HL-60 (cell line): ENCODE data around the gene NDUFAF8.

Experiments
- DNase-seq, 2 experiments: peaks; one replicate each; pipeline ENCODE4 v3.0.0-alpha.2; 2010 to 2020; ENCODE audit warnings: low read depth in 1 of 2, low spot score in 1 of 2
- H3K27ac ChIP-seq: fragments of 250-450 bp; sonication (Bioruptor Pico); replicated peaks from 2 replicates; pipeline ENCODE4 v1.5.1; 2020; ENCODE audit warnings: mild to moderate bottlenecking, moderate library complexity
- H3K27me3 ChIP-seq: fragments of 250-450 bp; sonication (Bioruptor Pico); 2 replicates; pipeline ENCODE4 v1.5.1; 2021; ENCODE audit warnings: mild to moderate bottlenecking, moderate library complexity; ENCODE audit not compliant: insufficient read depth, poor library complexity, severe bottlenecking
- H3K4me3 ChIP-seq: replicated peaks from 2 replicates; pipeline ENCODE4 v1.5.1; 2011; ENCODE audit warnings: mild to moderate bottlenecking, control low read depth, low read length; ENCODE audit not compliant: insufficient read depth
- GABPA ChIP-seq: IDR thresholded peaks from 2 replicates; pipeline ENCODE4 v1.6.1; 2012; ENCODE audit warnings: low read depth
- POLR2AphosphoS5 ChIP-seq: IDR thresholded peaks from 2 replicates; pipeline ENCODE4 v1.6.1; 2012; ENCODE audit warnings: low read depth
- SPI1 ChIP-seq: IDR thresholded peaks from 2 replicates; pipeline ENCODE4 v1.6.1; 2012; ENCODE audit warnings: low read depth, mild to moderate bottlenecking, borderline replicate concordance
- TF ChIP-seq, protein P1 (sequence below): IDR thresholded peaks from 2 replicates; pipeline ENCODE4 v1.6.1; 2012; ENCODE audit warnings: low read depth; ENCODE audit not compliant: insufficient replicate concordance
- TF ChIP-seq, protein P2 (sequence below): IDR thresholded peaks from one replicate; pipeline ENCODE4 v1.5.1; 2011; ENCODE audit warnings: low read length, control low read depth, inconsistent platforms; ENCODE audit not compliant: insufficient read depth

Gene NDUFAF8

DNA sequence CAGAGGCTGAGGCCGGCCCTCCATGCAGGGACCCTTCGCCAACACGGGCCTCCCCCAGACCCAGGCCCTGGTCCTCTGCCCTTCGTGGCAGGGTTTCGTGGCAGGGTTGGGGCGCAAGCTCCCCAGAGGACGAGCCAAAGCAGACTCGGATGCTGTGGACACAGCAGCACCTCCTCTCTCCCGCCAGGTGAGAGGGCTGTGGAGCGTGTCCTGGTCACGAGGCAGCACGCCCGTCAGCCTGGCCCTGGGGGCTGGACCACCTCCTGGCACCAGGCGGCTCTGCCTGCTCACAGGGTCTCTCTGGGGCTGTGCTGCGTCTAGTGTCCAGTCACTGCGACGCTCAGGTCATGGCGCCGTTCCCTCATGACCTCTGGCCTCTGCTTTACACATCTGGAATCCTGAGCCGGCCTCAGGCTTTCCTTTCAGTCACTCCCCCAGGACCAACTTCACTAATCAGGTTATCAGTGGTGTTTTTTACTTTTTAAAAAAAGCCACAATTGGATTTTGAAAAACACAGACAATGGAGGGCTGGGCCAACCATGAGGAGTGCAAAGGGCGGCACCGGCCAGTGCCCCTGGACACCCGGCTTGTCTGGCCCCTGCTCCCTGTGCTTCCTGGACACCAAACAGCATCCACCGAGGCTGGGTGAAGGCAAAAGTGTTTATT lies 5.4 kb downstream of the NDUFAF8 start:
- Histone ChIP-seq H3K27ac (no peak overlapping the region), H3K27me3 (no peaks in the 10 kb centered on the region), H3K4me3 (no peak overlapping the region)
- no peak for DNase-seq
- TF ChIP-seq POLR2AphosphoS5 (peak; percentile 21; the same call in 1 of the 2 replicates), SPI1 (no peak)

DNA sequence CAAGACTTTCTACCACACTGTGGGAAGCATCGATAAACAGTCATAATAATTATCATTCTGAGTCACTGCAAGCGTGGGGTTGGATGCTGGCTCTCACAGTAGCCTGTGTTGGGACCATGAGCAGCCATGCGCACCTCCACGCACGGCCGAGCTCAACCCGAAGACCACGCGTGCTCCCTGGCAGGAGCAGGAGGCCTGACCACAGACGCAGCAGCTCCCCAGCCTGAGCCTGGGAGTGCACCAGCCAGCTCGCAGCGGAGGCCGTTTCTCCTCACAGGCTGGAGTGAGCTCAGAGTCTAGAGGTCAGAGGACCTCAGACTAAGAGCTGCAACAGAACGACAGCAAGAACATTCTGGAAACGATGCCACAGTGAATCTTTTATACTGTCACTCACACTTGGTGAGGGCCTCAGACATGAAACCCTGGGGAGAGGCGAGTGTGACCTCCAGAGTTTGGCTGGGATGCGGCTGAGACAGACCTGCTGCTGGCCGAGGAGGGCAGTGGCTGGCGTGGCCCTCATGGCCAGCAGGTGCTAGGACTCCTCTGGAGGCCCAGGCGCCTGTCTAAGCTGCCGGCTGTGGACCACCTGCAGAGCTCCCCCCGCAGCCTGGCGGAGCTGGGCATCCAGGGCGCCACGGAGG lies 6.0 kb downstream of the NDUFAF8 start:
- TF ChIP-seq, protein P1, sequence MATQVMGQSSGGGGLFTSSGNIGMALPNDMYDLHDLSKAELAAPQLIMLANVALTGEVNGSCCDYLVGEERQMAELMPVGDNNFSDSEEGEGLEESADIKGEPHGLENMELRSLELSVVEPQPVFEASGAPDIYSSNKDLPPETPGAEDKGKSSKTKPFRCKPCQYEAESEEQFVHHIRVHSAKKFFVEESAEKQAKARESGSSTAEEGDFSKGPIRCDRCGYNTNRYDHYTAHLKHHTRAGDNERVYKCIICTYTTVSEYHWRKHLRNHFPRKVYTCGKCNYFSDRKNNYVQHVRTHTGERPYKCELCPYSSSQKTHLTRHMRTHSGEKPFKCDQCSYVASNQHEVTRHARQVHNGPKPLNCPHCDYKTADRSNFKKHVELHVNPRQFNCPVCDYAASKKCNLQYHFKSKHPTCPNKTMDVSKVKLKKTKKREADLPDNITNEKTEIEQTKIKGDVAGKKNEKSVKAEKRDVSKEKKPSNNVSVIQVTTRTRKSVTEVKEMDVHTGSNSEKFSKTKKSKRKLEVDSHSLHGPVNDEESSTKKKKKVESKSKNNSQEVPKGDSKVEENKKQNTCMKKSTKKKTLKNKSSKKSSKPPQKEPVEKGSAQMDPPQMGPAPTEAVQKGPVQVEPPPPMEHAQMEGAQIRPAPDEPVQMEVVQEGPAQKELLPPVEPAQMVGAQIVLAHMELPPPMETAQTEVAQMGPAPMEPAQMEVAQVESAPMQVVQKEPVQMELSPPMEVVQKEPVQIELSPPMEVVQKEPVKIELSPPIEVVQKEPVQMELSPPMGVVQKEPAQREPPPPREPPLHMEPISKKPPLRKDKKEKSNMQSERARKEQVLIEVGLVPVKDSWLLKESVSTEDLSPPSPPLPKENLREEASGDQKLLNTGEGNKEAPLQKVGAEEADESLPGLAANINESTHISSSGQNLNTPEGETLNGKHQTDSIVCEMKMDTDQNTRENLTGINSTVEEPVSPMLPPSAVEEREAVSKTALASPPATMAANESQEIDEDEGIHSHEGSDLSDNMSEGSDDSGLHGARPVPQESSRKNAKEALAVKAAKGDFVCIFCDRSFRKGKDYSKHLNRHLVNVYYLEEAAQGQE: no peak
- TF ChIP-seq SPI1: no peak
- TF ChIP-seq, protein P2, sequence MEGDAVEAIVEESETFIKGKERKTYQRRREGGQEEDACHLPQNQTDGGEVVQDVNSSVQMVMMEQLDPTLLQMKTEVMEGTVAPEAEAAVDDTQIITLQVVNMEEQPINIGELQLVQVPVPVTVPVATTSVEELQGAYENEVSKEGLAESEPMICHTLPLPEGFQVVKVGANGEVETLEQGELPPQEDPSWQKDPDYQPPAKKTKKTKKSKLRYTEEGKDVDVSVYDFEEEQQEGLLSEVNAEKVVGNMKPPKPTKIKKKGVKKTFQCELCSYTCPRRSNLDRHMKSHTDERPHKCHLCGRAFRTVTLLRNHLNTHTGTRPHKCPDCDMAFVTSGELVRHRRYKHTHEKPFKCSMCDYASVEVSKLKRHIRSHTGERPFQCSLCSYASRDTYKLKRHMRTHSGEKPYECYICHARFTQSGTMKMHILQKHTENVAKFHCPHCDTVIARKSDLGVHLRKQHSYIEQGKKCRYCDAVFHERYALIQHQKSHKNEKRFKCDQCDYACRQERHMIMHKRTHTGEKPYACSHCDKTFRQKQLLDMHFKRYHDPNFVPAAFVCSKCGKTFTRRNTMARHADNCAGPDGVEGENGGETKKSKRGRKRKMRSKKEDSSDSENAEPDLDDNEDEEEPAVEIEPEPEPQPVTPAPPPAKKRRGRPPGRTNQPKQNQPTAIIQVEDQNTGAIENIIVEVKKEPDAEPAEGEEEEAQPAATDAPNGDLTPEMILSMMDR: no peak
- no peak for TF ChIP-seq POLR2AphosphoS5
- no peak for TF ChIP-seq GABPA
- Histone ChIP-seq H3K27me3 (no peaks in the 10 kb centered on the region), H3K27ac (no peak overlapping the region), H3K4me3 (no peak overlapping the region)
- no peak for DNase-seq

DNA sequence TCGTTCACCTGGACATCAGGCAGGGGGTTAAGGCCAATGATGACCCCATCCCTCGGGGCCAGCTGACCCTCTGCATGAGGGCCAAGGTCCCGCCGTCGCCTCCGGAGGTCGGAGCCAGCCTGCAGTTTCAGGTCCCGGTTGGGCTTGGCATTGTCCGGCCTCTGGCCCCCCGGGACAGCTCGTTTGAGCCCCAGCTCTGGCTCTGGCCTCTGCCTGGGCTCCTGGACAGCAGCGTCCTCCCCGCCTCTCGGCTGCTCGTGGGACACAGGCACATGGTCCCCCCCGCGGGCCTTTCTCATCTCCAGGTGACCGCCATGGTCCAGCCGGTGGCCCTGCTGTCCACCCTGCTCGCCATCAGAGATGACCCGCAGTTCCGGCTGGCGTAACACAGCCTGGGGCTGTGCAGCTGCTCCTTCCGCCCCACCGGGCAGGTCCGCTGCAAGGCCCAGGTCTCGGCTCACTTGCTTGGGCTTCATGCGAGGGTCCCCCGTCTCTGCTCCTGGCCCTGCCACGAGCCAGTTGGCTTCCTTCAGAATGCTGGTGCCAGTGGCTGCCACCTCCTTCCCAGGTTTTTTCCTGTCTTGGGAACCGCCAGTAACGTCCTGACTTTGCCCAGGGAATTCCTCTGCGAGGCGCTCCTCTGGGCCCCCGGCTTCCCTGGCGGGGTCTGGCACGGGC lies 6.7 kb downstream of the NDUFAF8 start:
- DNase-seq: no peak
- TF ChIP-seq SPI1 (no peak), POLR2AphosphoS5 (peak; percentile 41)
- TF ChIP-seq, protein P1: no peak
- no peak overlapping the region for H3K4me3 ChIP-seq
- H3K27ac ChIP-seq: no peak overlapping the region
- H3K27me3 ChIP-seq: no peaks in the 10 kb centered on the region

DNA sequence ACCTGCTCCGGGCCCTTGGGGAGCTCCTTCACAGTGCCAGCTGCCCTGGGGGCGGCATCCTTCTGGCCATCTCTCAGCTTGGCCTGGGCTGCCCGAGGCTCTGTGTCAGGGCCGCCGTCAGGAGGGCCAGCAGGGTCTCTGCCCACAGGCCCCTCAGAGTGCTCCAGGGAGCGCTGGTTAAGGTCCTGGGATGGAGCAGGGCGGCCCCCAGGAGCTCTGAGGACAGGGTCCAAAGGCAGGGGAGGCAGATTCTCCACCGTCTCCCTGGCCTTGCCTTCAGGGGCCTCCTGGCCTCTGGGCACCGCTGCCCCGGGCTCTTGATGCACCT lies 7.2 kb downstream of the NDUFAF8 start:
- TF ChIP-seq GABPA: no peak
- TF ChIP-seq, protein P2: no peak
- TF ChIP-seq SPI1: no peak
- TF ChIP-seq, protein P1: no peak
- TF ChIP-seq POLR2AphosphoS5: no peak
- Histone ChIP-seq H3K27me3 (no peaks in the 10 kb centered on the region), H3K27ac (no peak overlapping the region), H3K4me3 (no peak overlapping the region)
- DNase-seq: no peak
